SK-N-SH (cell line): Measurements from ENCODE around the gene ZEB1.

Source experiments
- CHD2 ChIP-seq: fragments of 150-350 bp; IDR thresholded peaks from 2 replicates; pipeline ENCODE4 v1.6.1; 2018; ENCODE audit warnings: low read length; ENCODE audit not compliant: partially characterized antibody
- CTCF ChIP-seq: fragments of 200-600 bp; sonication (generic); IDR thresholded peaks from 2 replicates; pipeline ENCODE4 v1.6.1; 2017; ENCODE audit warnings: antibody characterized with exemption, mild to moderate bottlenecking, moderate library complexity
- EP300 ChIP-seq, 2 experiments: IDR thresholded peaks; 2 replicates each; pipeline versions ENCODE4 v1.4.0 to v1.6.1; 2012; ENCODE audit warnings: borderline replicate concordance in 1 of 2, low read depth in 1 of 2, low read length in 1 of 2
- EZH2phosphoT487 ChIP-seq: fragments of 200-600 bp; sonication (generic); IDR thresholded peaks from 2 replicates; pipeline ENCODE4 v1.6.1; 2017; ENCODE audit warnings: low read depth, mixed run types, mild to moderate bottlenecking, antibody characterized with exemption, moderate library complexity, borderline replicate concordance
- FOSL2 ChIP-seq: IDR thresholded peaks from 2 replicates; pipeline ENCODE4 v1.4.0; 2012; ENCODE audit warnings: low read depth, mild to moderate bottlenecking, moderate library complexity, borderline replicate concordance
- FOXJ3 ChIP-seq: sonication (generic); formaldehyde crosslinking; IDR thresholded peaks from 2 replicates; pipeline ENCODE4 v1.5.1; 2020; ENCODE audit warnings: mild to moderate bottlenecking, missing genetic modification reagents
- JUND ChIP-seq: IDR thresholded peaks from 2 replicates; pipeline ENCODE4 v1.4.0; 2012
- NFIC ChIP-seq: IDR thresholded peaks from 2 replicates; pipeline ENCODE4 v1.4.0; 2012; ENCODE audit warnings: borderline replicate concordance
- POLR2AphosphoS5 ChIP-seq: IDR thresholded peaks from 2 replicates; pipeline ENCODE4 v1.6.1; 2012; ENCODE audit warnings: low read depth, low read length
- RAD21 ChIP-seq: IDR thresholded peaks from 2 replicates; pipeline ENCODE4 v1.6.1; 2012; ENCODE audit warnings: mild to moderate bottlenecking, low read length
- ZBTB33 ChIP-seq: IDR thresholded peaks from 2 replicates; pipeline ENCODE4 v1.4.0; 2012; ENCODE audit warnings: low read depth, borderline replicate concordance

DNA sequence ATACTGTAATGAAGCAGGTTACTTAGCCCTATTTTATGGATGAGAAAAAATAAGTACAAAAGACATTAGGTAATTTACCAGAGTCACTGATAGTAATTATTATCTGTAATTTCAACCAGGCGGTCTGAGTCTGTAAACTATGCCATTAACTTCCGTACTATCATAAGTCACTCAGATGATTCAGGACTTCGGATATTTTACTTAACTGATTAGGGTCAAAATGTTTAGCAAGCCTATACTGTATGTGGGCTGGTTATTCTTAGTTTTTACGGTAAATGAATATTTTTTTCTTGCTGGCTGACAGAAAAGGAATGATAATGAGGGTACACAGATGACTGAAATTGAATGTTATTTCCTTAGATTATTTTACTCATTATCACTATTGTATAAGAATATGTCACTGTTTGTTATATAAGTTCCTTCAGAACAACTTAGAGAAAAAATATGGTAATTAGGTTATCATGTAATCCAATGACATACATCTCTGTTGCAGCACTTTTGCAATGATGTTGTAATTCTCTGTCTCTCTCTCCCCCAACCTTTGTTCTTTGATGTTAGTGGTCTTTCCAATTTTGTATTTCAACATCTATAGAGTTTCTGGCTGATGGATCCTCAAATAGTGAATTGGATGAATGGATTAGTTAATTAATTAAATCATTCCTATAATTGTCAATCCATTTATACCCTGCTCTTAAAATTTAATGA, 165.6 kb downstream of the ZEB1 start:
- TF ChIP-seq CTCF (no peak), FOSL2 (no peak), JUND (no peak), FOXJ3 (CRISPR knock-in tag) (no peak), RAD21 (no peak), POLR2AphosphoS5 (no peak), NFIC (no peak), CHD2 (no peak), EZH2phosphoT487 (no peak), ZBTB33 (no peak), EP300 (IDR thresholded peaks at IDR 0.05; ENCODE audit: borderline replicate concordance in 1 of 2, low read depth in 1 of 2, low read length in 1 of 2) (no peak)
